K562 (cell line): Measurements from ENCODE around the gene BHLHE23. TPM values are rescaled to one million over a fixed set of nuclear protein-coding genes. Genes with fewer than 3 reads are reported as not detected.

Experiments used
- ATAC-seq: fragments of 200-7000 bp; cut with Tn5 transposase; 3 replicates; pipeline ENCODE4 v1.9.1; 2020; ENCODE audit warnings: moderate library complexity
- BruUV-seq: library from RNA; stranded (reverse); fragments of 400-500 nt; replicated peaks from 2 replicates; lab custom pipeline; 2021; lab: Mats Ljungman, UMichigan
- CTCF ChIA-PET: fragments of 300-600 bp; formaldehyde crosslinking; extraction: SDS; loops from one replicate; lab custom pipeline; 2021; ENCODE audit warnings: low intra/inter-chr PET ratio; lab: Yijun Ruan, JAX
- POLR2A ChIA-PET: fragments of 300-600, 350-650 bp; sonication (Branson Sonifier 250); formaldehyde crosslinking; extraction: SDS; loops from one replicate; lab custom pipeline; 2021; ENCODE audit warnings: antibody characterized with exemption, inconsistent platforms; lab: Yijun Ruan, JAX
- DNase-seq, 4 experiments: peaks; one replicate each; pipeline versions ENCODE4 v3.0.0 to v3.0.0-alpha.2; 2011 to 2018; ENCODE audit warnings: low spot score in 3 of 4, mixed read lengths in 3 of 4; ENCODE audit errors: extremely low read depth in 1 of 4
- FAIRE-seq: peaks from 2 replicates; lab custom pipeline; 2011; peaks lifted over from hg19 to GRCh38; lab: Jason Lieb, UNC
- H2AFZ ChIP-seq: 2 replicates; pipeline ENCODE4 v1.6.0; 2011; ENCODE audit warnings: low read depth, low read length, control low read depth, inconsistent platforms
- H3K27ac ChIP-seq: fragments of 200-600 bp; 3 replicates; pipeline ENCODE4 v1.8.0; 2011; ENCODE audit warnings: low read depth, mild to moderate bottlenecking, control low read depth, inconsistent platforms, low read length, moderate library complexity, mixed read lengths; ENCODE audit errors: extremely low read depth
- H3K27me3 ChIP-seq, 2 experiments: fragments of 300-600 bp in 1 of 2; 2 replicates in 1 of 2; 3 replicates in 1 of 2; pipeline versions ENCODE4 v1.6.0 to v1.8.0; 2011; ENCODE audit warnings: inconsistent platforms in 2 of 2, low read length in 2 of 2, mild to moderate bottlenecking in 1 of 2, mixed read lengths in 1 of 2, moderate library complexity in 1 of 2; ENCODE audit not compliant: control insufficient read depth in 2 of 2, insufficient read depth in 2 of 2
- H3K36me3 ChIP-seq: fragments of 300-600 bp; 3 replicates; pipeline ENCODE4 v1.8.0; 2011; ENCODE audit warnings: mild to moderate bottlenecking, low read length, inconsistent platforms; ENCODE audit not compliant: control insufficient read depth, insufficient read depth
- H3K4me1 ChIP-seq, 2 experiments: fragments of 200-600 bp in 1 of 2; replicated peaks in 1 of 2; 2 replicates in 1 of 2; 3 replicates in 1 of 2; pipeline versions ENCODE4 v1.5.1 to v1.8.0; 2011; ENCODE audit warnings: inconsistent platforms in 2 of 2, low read length in 2 of 2, mild to moderate bottlenecking in 1 of 2, mixed read lengths in 1 of 2, moderate library complexity in 1 of 2; ENCODE audit not compliant: control insufficient read depth in 2 of 2, insufficient read depth in 2 of 2
- H3K4me2 ChIP-seq: 2 replicates; pipeline ENCODE4 v1.6.1; 2011; ENCODE audit warnings: low read length, control low read depth, inconsistent platforms, mixed read lengths; ENCODE audit not compliant: insufficient read depth
- H3K4me3 ChIP-seq: fragments of 200-600 bp; sonication (generic), shearing (Covaris generic); 2 replicates; pipeline ENCODE4 v1.5.1; 2016; ENCODE audit warnings: control low read depth, inconsistent platforms
- H3K79me2 ChIP-seq: fragments of 200-600 bp; 3 replicates; pipeline ENCODE4 v1.8.0; 2011; ENCODE audit warnings: low read length, inconsistent platforms; ENCODE audit not compliant: control insufficient read depth, insufficient read depth
- H3K9ac ChIP-seq, 2 experiments: 2 replicates each; pipeline versions ENCODE4 v1.6.0 to v1.6.1; 2011; ENCODE audit warnings: low read depth in 2 of 2, low read length in 2 of 2, control low read depth in 1 of 2, inconsistent platforms in 1 of 2, mild to moderate bottlenecking in 1 of 2, mixed read lengths in 1 of 2; ENCODE audit not compliant: insufficient read depth in 1 of 2
- H3K9me1 ChIP-seq: one replicate; pipeline ENCODE4 v1.6.0; 2011; ENCODE audit warnings: inconsistent platforms, mild to moderate bottlenecking, low read length, moderate library complexity; ENCODE audit not compliant: control insufficient read depth, insufficient read depth
- H3K9me3 ChIP-seq: replicated peaks from 2 replicates; pipeline ENCODE4 v1.5.1; 2011; ENCODE audit warnings: low read depth, low read length, inconsistent platforms; ENCODE audit not compliant: control insufficient read depth, insufficient read depth
- H4K20me1 ChIP-seq: replicated peaks from 2 replicates; pipeline ENCODE4 v1.6.1; 2011; ENCODE audit warnings: low read length, inconsistent platforms, mixed read lengths; ENCODE audit not compliant: control insufficient read depth, insufficient read depth
- ATF7 ChIP-seq: fragments of 450-650 bp; IDR thresholded peaks from 2 replicates; pipeline ENCODE4 v1.7.1; 2014; ENCODE audit warnings: mild to moderate bottlenecking, moderate library complexity
- CBX8 ChIP-seq: fragments of 200-600 bp; sonication (generic); IDR thresholded peaks from 2 replicates; pipeline ENCODE4 v1.6.1; 2012; ENCODE audit warnings: borderline replicate concordance, mixed run types, low read depth, mild to moderate bottlenecking, moderate library complexity, mixed read lengths, low read length, control low read depth, inconsistent platforms; ENCODE audit not compliant: poor library complexity, severe bottlenecking; ENCODE audit errors: extremely low read depth
- EP300 ChIP-seq: IDR thresholded peaks from 2 replicates; pipeline ENCODE4 v1.6.1; 2012; ENCODE audit warnings: low read length, improper control_type of control experiment
- ZBTB43 ChIP-seq: sonication (generic); formaldehyde crosslinking; IDR thresholded peaks from 2 replicates; pipeline ENCODE4 v1.8.0; 2023; ENCODE audit warnings: mild to moderate bottlenecking, missing genetic modification reagents
- ZC3H8 ChIP-seq: fragments of 450-650 bp; IDR thresholded peaks from 2 replicates; pipeline ENCODE4 v1.6.1; 2017
- ZEB2 ChIP-seq: fragments of 450-650 bp; IDR thresholded peaks from 2 replicates; pipeline ENCODE4 v1.6.1; 2016
- ZNF41 ChIP-seq: fragments of 250-450 bp; sonication (Bioruptor Pico); conservative IDR thresholded peaks from 2 replicates; pipeline ENCODE4 v1.4.0; 2020; ENCODE audit warnings: mild to moderate bottlenecking
- ZNF668 ChIP-seq: fragments of 250-450 bp; sonication (Bioruptor Pico); IDR thresholded peaks from 2 replicates; pipeline ENCODE4 v1.8.0; 2022; ENCODE audit warnings: mild to moderate bottlenecking, inconsistent platforms
- WGBS: fragments of 100-300 bp; shearing (Covaris generic); methylation state at CpG from one replicate; pipeline ENCODE4 v1.1.6; 2016; ENCODE audit warnings: low coverage, mixed read lengths; ENCODE audit not compliant: insufficient coverage; ENCODE audit errors: missing lambda C conversion rate; 5-methylcytosine and 5-hydroxymethylcytosine counted together
- in situ Hi-C: fragments of 300-500 bp; cut with MboI; formaldehyde crosslinking; loops from 4 replicates; pipeline ENCODE4 v1.15.0; 2018; ENCODE audit warnings: inconsistent platforms, mixed read lengths
- intact Hi-C: fragments of 100-400 bp; cut with micrococcal nuclease; formaldehyde crosslinking; loops from 2 replicates; pipeline ENCODE4 v1.14.2; 2022
- polyA plus RNA-seq, 8 experiments: library from polyadenylated mRNA; depleted of rRNA in 4 of 8; stranded (reverse) in 5 of 8; unstranded in 3 of 8; fragments of >200 nt; fragmentation: Nextera tagmentation in 2 of 8; fragmentation: Illumina TruSeq in 1 of 8; extraction: Ambion mirVana in 2 of 8; extraction: Trizol in 1 of 8; gene quantifications; 2 replicates each; pipeline versions ENCODE4 v1.2.1 to v1.2.3, GENCODE V29; 2011 to 2014; ENCODE audit warnings: inconsistent platforms in 1 of 8, missing spikeins in 1 of 8
- total RNA-seq, 7 experiments: library from RNA; depleted of rRNA in 6 of 7; stranded (reverse); fragments of >200 nt in 6 of 7; fragmentation: Illumina TruSeq in 2 of 7; extraction: Trizol in 2 of 7; gene quantifications; 2 replicates each; pipeline versions ENCODE4 v1.2.1 to v1.2.3, GENCODE V29; 2011 to 2021; ENCODE audit warnings: low replicate concordance in 1 of 7
- TF ChIP-seq, protein P1 (sequence below): fragments of 250-450 bp; sonication (Bioruptor Pico); IDR thresholded peaks from 2 replicates; pipeline ENCODE4 v1.4.0; 2020; ENCODE audit warnings: mild to moderate bottlenecking, moderate library complexity
- TF ChIP-seq, protein P2 (sequence below): fragments of 150-350 bp; IDR thresholded peaks from 2 replicates; pipeline ENCODE4 v1.6.1; 2014; ENCODE audit warnings: low read depth, mild to moderate bottlenecking, low read length, borderline replicate concordance

The BHLHE23 gene
- total and polyA plus RNA-seq, 9 of the 15 experiments (the other 6 are each of a cell fraction or from before 2014, with no cell fraction given) = not detected

DNA sequence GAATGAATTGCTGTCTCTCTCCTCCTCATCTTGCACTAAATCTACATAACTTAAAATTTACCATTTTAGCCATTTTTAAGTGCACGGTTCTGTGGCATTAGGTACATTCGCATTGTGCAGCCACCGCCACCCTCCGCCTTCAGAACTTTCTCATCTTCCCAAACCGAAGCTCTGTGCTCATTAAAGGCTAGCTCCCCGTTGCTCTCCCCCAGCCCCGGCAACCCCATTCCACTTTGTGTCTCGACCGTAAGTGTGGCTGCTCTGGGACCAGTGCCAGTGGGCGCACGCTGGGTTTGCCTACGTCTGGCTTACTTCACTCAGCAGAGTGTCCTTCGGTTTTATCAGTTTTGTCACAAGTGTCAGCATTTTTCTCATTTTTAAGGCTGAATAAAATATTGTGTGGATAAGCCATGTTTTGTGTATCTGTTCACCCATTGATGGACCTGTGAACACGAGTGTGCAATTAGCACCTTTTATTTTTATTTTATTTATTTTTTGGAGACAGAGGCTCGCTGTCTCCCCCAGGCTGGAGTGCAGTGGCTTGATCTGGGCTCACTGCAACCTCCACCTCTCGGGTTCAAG, 37.5 kb downstream of the BHLHE23 start (continued):
- TF ChIP-seq, protein P1, sequence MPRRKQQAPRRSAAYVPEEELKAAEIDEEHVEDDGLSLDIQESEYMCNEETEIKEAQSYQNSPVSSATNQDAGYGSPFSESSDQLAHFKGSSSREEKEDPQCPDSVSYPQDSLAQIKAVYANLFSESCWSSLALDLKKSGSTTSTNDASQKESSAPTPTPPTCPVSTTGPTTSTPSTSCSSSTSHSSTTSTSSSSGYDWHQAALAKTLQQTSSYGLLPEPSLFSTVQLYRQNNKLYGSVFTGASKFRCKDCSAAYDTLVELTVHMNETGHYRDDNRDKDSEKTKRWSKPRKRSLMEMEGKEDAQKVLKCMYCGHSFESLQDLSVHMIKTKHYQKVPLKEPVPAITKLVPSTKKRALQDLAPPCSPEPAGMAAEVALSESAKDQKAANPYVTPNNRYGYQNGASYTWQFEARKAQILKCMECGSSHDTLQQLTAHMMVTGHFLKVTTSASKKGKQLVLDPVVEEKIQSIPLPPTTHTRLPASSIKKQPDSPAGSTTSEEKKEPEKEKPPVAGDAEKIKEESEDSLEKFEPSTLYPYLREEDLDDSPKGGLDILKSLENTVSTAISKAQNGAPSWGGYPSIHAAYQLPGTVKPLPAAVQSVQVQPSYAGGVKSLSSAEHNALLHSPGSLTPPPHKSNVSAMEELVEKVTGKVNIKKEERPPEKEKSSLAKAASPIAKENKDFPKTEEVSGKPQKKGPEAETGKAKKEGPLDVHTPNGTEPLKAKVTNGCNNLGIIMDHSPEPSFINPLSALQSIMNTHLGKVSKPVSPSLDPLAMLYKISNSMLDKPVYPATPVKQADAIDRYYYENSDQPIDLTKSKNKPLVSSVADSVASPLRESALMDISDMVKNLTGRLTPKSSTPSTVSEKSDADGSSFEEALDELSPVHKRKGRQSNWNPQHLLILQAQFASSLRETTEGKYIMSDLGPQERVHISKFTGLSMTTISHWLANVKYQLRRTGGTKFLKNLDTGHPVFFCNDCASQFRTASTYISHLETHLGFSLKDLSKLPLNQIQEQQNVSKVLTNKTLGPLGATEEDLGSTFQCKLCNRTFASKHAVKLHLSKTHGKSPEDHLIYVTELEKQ (CRISPR knock-in tag) = no peak
- no peak for TF ChIP-seq ZC3H8
- TF ChIP-seq, all 486 proteins: peak for 0

GRCh38 chr20:62968378-62969178, 38.2 kb downstream of the BHLHE23 start:
- intact Hi-C loops = no loop called here
- peaks cover 3% of the 10 kb centered on the region; the same call in 1 of the 2 replicates for H4K20me1 ChIP-seq
- TF ChIP-seq ZNF41 (CRISPR knock-in tag) (no peak), ATF7 (no peak), EP300 (no peak), CBX8 (no peak), ZNF668 (CRISPR knock-in tag) (no peak), ZBTB43 (CRISPR knock-in tag) (no peak), ZEB2 (no peak)
- TF ChIP-seq, protein P2, sequence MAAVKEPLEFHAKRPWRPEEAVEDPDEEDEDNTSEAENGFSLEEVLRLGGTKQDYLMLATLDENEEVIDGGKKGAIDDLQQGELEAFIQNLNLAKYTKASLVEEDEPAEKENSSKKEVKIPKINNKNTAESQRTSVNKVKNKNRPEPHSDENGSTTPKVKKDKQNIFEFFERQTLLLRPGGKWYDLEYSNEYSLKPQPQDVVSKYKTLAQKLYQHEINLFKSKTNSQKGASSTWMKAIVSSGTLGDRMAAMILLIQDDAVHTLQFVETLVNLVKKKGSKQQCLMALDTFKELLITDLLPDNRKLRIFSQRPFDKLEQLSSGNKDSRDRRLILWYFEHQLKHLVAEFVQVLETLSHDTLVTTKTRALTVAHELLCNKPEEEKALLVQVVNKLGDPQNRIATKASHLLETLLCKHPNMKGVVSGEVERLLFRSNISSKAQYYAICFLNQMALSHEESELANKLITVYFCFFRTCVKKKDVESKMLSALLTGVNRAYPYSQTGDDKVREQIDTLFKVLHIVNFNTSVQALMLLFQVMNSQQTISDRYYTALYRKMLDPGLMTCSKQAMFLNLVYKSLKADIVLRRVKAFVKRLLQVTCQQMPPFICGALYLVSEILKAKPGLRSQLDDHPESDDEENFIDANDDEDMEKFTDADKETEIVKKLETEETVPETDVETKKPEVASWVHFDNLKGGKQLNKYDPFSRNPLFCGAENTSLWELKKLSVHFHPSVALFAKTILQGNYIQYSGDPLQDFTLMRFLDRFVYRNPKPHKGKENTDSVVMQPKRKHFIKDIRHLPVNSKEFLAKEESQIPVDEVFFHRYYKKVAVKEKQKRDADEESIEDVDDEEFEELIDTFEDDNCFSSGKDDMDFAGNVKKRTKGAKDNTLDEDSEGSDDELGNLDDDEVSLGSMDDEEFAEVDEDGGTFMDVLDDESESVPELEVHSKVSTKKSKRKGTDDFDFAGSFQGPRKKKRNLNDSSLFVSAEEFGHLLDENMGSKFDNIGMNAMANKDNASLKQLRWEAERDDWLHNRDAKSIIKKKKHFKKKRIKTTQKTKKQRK = no peak

More at GRCh38 chr20:62968378-62969178, 38.2 kb downstream of the BHLHE23 start:
- Histone ChIP-seq H3K27me3 (peaks cover 47 to 94% of the 10 kb centered on the region in 2 experiments), H3K36me3 (no peaks in the 10 kb centered on the region), H3K27ac (no peak overlapping the region), H3K79me2 (no peaks in the 10 kb centered on the region), H3K4me3 (no peak overlapping the region), H3K9ac (no peak overlapping the region), H3K4me2 (no peak overlapping the region), H3K9me3 (no peaks in the 10 kb centered on the region), H3K9me1 (no peaks in the 10 kb centered on the region), H2AFZ (no peak overlapping the region), H3K4me1 (peaks cover 0 to 45% of the 10 kb centered on the region in 2 experiments; a peak in 3 of 5 replicates)
- no TSS peak for BruUV-seq
- DNase-seq (no peak), ATAC-seq (no peak), FAIRE-seq (no peak)
- POLR2A ChIA-PET = interaction anchor here (0.6 to 0.7 kb wide), 2 partner anchors 14 to 174 kb away, joined by 3 to 4 read pairs; no protein-coding TSS in a partner anchor
- WGBS = 2% methylated on average over 21 of the region's 21 CpGs
- in situ Hi-C loops = no loop called here
- CTCF ChIA-PET = no interaction called here
